ENCODE data around the gene AGO1. TPM values are rescaled to one million over a fixed set of nuclear protein-coding genes. Genes with fewer than 3 reads are reported as not detected.

Gene AGO1
- polyA plus RNA-seq, 1 donor from 2014 or later, result 13.0 TPM

- no peaks in the 10 kb centered on the region for H3K27me3 ChIP-seq (ENCODE audit: insufficient read depth, low read depth, low read length)
- no peaks in the 10 kb centered on the region for H3K9me3 ChIP-seq (ENCODE audit: low read length)
- H3K4me2 ChIP-seq (ENCODE audit: low read length), result no peak overlapping the region
- no peak overlapping the region for H3K27ac ChIP-seq (ENCODE audit: low read length)
- peaks cover 7% of the 10 kb centered on the region for H3K36me3 ChIP-seq (ENCODE audit: insufficient read depth, low read length)
- H2AFZ ChIP-seq (ENCODE audit: low read depth, low read length), result no peak overlapping the region
- H3K4me3 ChIP-seq (ENCODE audit: low read length), result no peak overlapping the region
- no peak overlapping the region for H3K9ac ChIP-seq (ENCODE audit: low read length)
- no peaks in the 10 kb centered on the region for H3K79me2 ChIP-seq (replicated peaks; ENCODE audit: insufficient read depth, low read length)
- no peaks in the 10 kb centered on the region for H3K9me2 ChIP-seq (ENCODE audit: insufficient read depth, low read length)
- H4K20me1 ChIP-seq (ENCODE audit: insufficient read depth), result no peaks in the 10 kb centered on the region
- no peaks in the 10 kb centered on the region for H3F3A ChIP-seq (ENCODE audit: insufficient read depth, low read length, poor library complexity, severe bottlenecking)
- TF ChIP-seq POLR2AphosphoS5 (IDR thresholded peaks at IDR 0.05), result no peak
Measured at GRCh38 chr1:35923791-35924221, 40.8 kb downstream of the AGO1 start.

- Histone ChIP-seq H4K20me1 (ENCODE audit: insufficient read depth) (no peaks in the 10 kb centered on the region), H3K4me3 (ENCODE audit: low read length) (no peak overlapping the region), H3K36me3 (ENCODE audit: insufficient read depth, low read length) (peaks cover 7% of the 10 kb centered on the region), H2AFZ (ENCODE audit: low read depth, low read length) (no peak overlapping the region), H3K79me2 (replicated peaks; ENCODE audit: insufficient read depth, low read length) (no peaks in the 10 kb centered on the region), H3K9ac (ENCODE audit: low read length) (no peak overlapping the region), H3F3A (ENCODE audit: insufficient read depth, low read length, poor library complexity, severe bottlenecking) (no peaks in the 10 kb centered on the region), H3K9me2 (ENCODE audit: insufficient read depth, low read length) (no peaks in the 10 kb centered on the region), H3K9me3 (ENCODE audit: low read length) (no peaks in the 10 kb centered on the region), H3K4me2 (ENCODE audit: low read length) (no peak overlapping the region), H3K27me3 (ENCODE audit: insufficient read depth, low read depth, low read length) (no peaks in the 10 kb centered on the region), H3K27ac (ENCODE audit: low read length) (no peak overlapping the region)
- TF ChIP-seq POLR2AphosphoS5 (IDR thresholded peaks at IDR 0.05), result no peak
- TF ChIP-seq REST (IDR thresholded peaks at IDR 0.05; ENCODE audit: borderline replicate concordance), result no peak
- TF ChIP-seq EZH2 (IDR thresholded peaks at IDR 0.05; ENCODE audit: borderline replicate concordance, insufficient read depth, low read length, poor library complexity, severe bottlenecking), result no peak
- no peak for TF ChIP-seq MXI1 (conservative IDR thresholded peaks at IDR 0.05; ENCODE audit: poor library complexity, severe bottlenecking)
- TF ChIP-seq RAD21 (conservative IDR thresholded peaks at IDR 0.05), result no peak
- TF ChIP-seq TAF1 (IDR thresholded peaks at IDR 0.05; ENCODE audit: low read depth), result no peak
- TF ChIP-seq CTCF (IDR thresholded peaks at IDR 0.05; ENCODE audit: poor library complexity, severe bottlenecking), result no peak
- TF ChIP-seq SMC3 (conservative IDR thresholded peaks at IDR 0.05; ENCODE audit: poor library complexity), result no peak
- no peak for TF ChIP-seq EP300 (conservative IDR thresholded peaks at IDR 0.05; ENCODE audit: poor library complexity, severe bottlenecking)
Measured at GRCh38 chr1:35924838-35925237, 41.8 kb downstream of the AGO1 start.

GRCh38 chr1:35925741-35926140 is 42.7 kb downstream of the AGO1 start:
- Histone ChIP-seq H3K79me2 (replicated peaks; ENCODE audit: insufficient read depth, low read length) (no peaks in the 10 kb centered on the region), H4K20me1 (ENCODE audit: insufficient read depth) (no peaks in the 10 kb centered on the region), H3K4me2 (ENCODE audit: low read length) (no peak overlapping the region), H3K4me3 (ENCODE audit: low read length) (no peak overlapping the region), H3K27me3 (ENCODE audit: insufficient read depth, low read depth, low read length) (no peaks in the 10 kb centered on the region), H3K9me2 (ENCODE audit: insufficient read depth, low read length) (no peaks in the 10 kb centered on the region), H2AFZ (ENCODE audit: low read depth, low read length) (no peak overlapping the region), H3F3A (ENCODE audit: insufficient read depth, low read length, poor library complexity, severe bottlenecking) (no peaks in the 10 kb centered on the region), H3K27ac (ENCODE audit: low read length) (no peak overlapping the region), H3K9me3 (ENCODE audit: low read length) (no peaks in the 10 kb centered on the region), H3K9ac (ENCODE audit: low read length) (no peak overlapping the region), H3K36me3 (ENCODE audit: insufficient read depth, low read length) (peaks cover 7% of the 10 kb centered on the region)
- TF ChIP-seq CTCF (IDR thresholded peaks at IDR 0.05; ENCODE audit: poor library complexity, severe bottlenecking), result no peak
- TF ChIP-seq TAF1 (IDR thresholded peaks at IDR 0.05; ENCODE audit: low read depth), result no peak
- no peak for TF ChIP-seq SMC3 (conservative IDR thresholded peaks at IDR 0.05; ENCODE audit: poor library complexity)
- no peak for TF ChIP-seq MXI1 (conservative IDR thresholded peaks at IDR 0.05; ENCODE audit: poor library complexity, severe bottlenecking)
- no peak for TF ChIP-seq RAD21 (conservative IDR thresholded peaks at IDR 0.05)
- TF ChIP-seq EZH2 (IDR thresholded peaks at IDR 0.05; ENCODE audit: borderline replicate concordance, insufficient read depth, low read length, poor library complexity, severe bottlenecking), result no peak
- TF ChIP-seq POLR2AphosphoS5 (IDR thresholded peaks at IDR 0.05), result no peak
- no peak for TF ChIP-seq REST (IDR thresholded peaks at IDR 0.05; ENCODE audit: borderline replicate concordance)
- TF ChIP-seq EP300 (conservative IDR thresholded peaks at IDR 0.05; ENCODE audit: poor library complexity, severe bottlenecking), result no peak

All from neural cell (in vitro differentiated cells).